SK-N-SH treated with all-trans-retinoic acid at 6 μM for 48 hours (cell line): ENCODE data around the gene USP6NL.

ENCODE experiments used
- ATAC-seq: fragments of 200-7000 bp; cut with Tn5 transposase; 3 replicates; pipeline ENCODE4 v1.9.1; 2020; ENCODE audit warnings: mild to moderate bottlenecking, moderate library complexity
- ARNTL ChIP-seq: fragments of 450-650 bp; formaldehyde crosslinking; IDR thresholded peaks from 2 replicates; pipeline ENCODE4 v1.5.0; 2020; ENCODE audit warnings: low read depth, mild to moderate bottlenecking, moderate library complexity, borderline replicate concordance
- BACH2 ChIP-seq: fragments of 250-450 bp; sonication (Bioruptor Pico); IDR thresholded peaks from 2 replicates; pipeline ENCODE4 v1.9.0; 2021; ENCODE audit warnings: mild to moderate bottlenecking, borderline replicate concordance
- CSDC2 ChIP-seq: fragments of 250-450 bp; sonication (Bioruptor Pico); IDR thresholded peaks from 2 replicates; pipeline ENCODE4 v1.5.0; 2020; ENCODE audit warnings: mild to moderate bottlenecking, moderate library complexity
- ESRRG ChIP-seq: fragments of 250-450 bp; sonication (Bioruptor Pico); IDR thresholded peaks from 2 replicates; pipeline ENCODE4 v1.6.1; 2021; ENCODE audit warnings: mild to moderate bottlenecking
- GLIS3 ChIP-seq: fragments of 250-450 bp; sonication (Bioruptor Pico); IDR thresholded peaks from 2 replicates; pipeline ENCODE4 v1.5.0; 2020; ENCODE audit warnings: mild to moderate bottlenecking, moderate library complexity
- ISL1 ChIP-seq: fragments of 250-450 bp; sonication (Bioruptor Pico); IDR thresholded peaks from 2 replicates; pipeline ENCODE4 v2.1.2; 2022; ENCODE audit warnings: mild to moderate bottlenecking, moderate library complexity
- OSR1 ChIP-seq: fragments of 250-450 bp; sonication (Bioruptor Pico); IDR thresholded peaks from 2 replicates; pipeline ENCODE4 v1.8.0; 2022; ENCODE audit warnings: moderate library complexity, mild to moderate bottlenecking, inconsistent platforms
- PPARA ChIP-seq: fragments of 250-450 bp; sonication (Bioruptor Pico); IDR thresholded peaks from 2 replicates; pipeline ENCODE4 v1.5.0; 2020; ENCODE audit warnings: mild to moderate bottlenecking, borderline replicate concordance
- RARB ChIP-seq: fragments of 250-450 bp; sonication (Bioruptor Pico); IDR thresholded peaks from 2 replicates; pipeline ENCODE4 v1.8.0; 2021; ENCODE audit warnings: mild to moderate bottlenecking, moderate library complexity
- SNAI2 ChIP-seq: fragments of 250-450 bp; sonication (Bioruptor Pico); IDR thresholded peaks from 2 replicates; pipeline ENCODE4 v1.5.0; 2020; ENCODE audit warnings: mild to moderate bottlenecking, moderate library complexity
- TCF4 ChIP-seq: fragments of 250-450 bp; sonication (Bioruptor Pico); IDR thresholded peaks from 2 replicates; pipeline ENCODE4 v1.8.0; 2021; ENCODE audit warnings: mild to moderate bottlenecking, moderate library complexity, borderline replicate concordance
- TOX ChIP-seq: fragments of 250-450 bp; sonication (Bioruptor Pico); IDR thresholded peaks from 2 replicates; pipeline ENCODE4 v1.8.0; 2021; ENCODE audit warnings: mild to moderate bottlenecking, moderate library complexity, borderline replicate concordance
- ZC3H10 ChIP-seq: fragments of 250-450 bp; sonication (Bioruptor Pico); IDR thresholded peaks from 2 replicates; pipeline ENCODE4 v1.5.1; 2021; ENCODE audit warnings: mild to moderate bottlenecking, moderate library complexity
- ZFP3 ChIP-seq: fragments of 250-450 bp; sonication (Bioruptor Pico); IDR thresholded peaks from 2 replicates; pipeline ENCODE4 v1.5.0; 2020; ENCODE audit warnings: mild to moderate bottlenecking, moderate library complexity
- ZFP30 ChIP-seq: fragments of 450-650 bp; formaldehyde crosslinking; IDR thresholded peaks from 2 replicates; pipeline ENCODE4 v1.5.0; 2022; ENCODE audit warnings: mild to moderate bottlenecking, moderate library complexity
- ZNF565 ChIP-seq: fragments of 450-650 bp; formaldehyde crosslinking; conservative IDR thresholded peaks from 2 replicates; pipeline ENCODE4 v1.5.0; 2020; ENCODE audit warnings: low read depth, mild to moderate bottlenecking, moderate library complexity
- ZNF70 ChIP-seq: fragments of 450-650 bp; formaldehyde crosslinking; IDR thresholded peaks from 2 replicates; pipeline ENCODE4 v1.5.0; 2020; ENCODE audit warnings: mild to moderate bottlenecking, moderate library complexity
- ZNF8 ChIP-seq: fragments of 450-650 bp; formaldehyde crosslinking; IDR thresholded peaks from 2 replicates; pipeline ENCODE4 v1.5.0; 2020; ENCODE audit warnings: mild to moderate bottlenecking, moderate library complexity
- TF ChIP-seq, protein P1 (sequence below): fragments of 250-450 bp; sonication (Bioruptor Pico); IDR thresholded peaks from 2 replicates; pipeline ENCODE4 v1.5.1; 2021; ENCODE audit warnings: mild to moderate bottlenecking, moderate library complexity
- TF ChIP-seq, protein P2 (sequence below): fragments of 250-450 bp; sonication (Bioruptor Pico); IDR thresholded peaks from 2 replicates; pipeline ENCODE4 v1.8.0; 2021; ENCODE audit warnings: low read depth, mild to moderate bottlenecking, moderate library complexity, borderline replicate concordance
- TF ChIP-seq, protein P3 (sequence below): fragments of 250-450 bp; sonication (Bioruptor Pico); IDR thresholded peaks from 2 replicates; pipeline ENCODE4 v1.8.0; 2020; ENCODE audit warnings: mild to moderate bottlenecking, moderate library complexity, borderline replicate concordance
- TF ChIP-seq, protein P4 (sequence below): fragments of 250-450 bp; sonication (Bioruptor Pico); IDR thresholded peaks from 2 replicates; pipeline ENCODE4 v1.5.0; 2020; ENCODE audit warnings: mild to moderate bottlenecking, moderate library complexity

USP6NL gene

DNA sequence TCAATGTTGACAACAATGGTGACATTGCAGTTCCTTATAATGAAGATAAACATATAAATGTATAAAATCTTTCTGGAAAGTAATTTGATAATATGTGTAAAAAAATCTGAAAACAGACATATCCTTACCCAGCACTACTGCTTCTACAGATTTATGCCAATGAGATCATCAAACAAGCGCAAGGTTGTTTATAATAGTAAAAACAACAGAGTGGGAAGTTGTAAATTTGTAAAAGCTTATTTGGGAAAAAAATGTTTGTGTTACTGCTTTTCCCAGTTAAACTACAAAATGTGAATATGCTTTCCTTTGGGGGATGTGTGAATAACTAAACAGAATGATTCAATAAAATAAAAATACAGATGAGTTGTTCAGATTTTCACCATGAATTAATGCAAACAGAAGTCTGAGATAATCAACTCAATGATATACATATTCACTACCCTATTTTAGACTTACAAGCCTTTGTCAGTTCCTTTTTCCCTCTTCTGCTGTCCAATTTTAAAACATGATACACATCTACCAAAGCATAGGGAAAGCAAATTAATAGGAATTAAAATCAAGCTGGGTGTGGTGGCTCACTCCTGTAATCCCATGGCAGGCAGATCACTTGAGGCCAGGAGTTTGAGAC lies 82.1 kb downstream of the USP6NL start:
- ATAC-seq = no peak

DNA sequence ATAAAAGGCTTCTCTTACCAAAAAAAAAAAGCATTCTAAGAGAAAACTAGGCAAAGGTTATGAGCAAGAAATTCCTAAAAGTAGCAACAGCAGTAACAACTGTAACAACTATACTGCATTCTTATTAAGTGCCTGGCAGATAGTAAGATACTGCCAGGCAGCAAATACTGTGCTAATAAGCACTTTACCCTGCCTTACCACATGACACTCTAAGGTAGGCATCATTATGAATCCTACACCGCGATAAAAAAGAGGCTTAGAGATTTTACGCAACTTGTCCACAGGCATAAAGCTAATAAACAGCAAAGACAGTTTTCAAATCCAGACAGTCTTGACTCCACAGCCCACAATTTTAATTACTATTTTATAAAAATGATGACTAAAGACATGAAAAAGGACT lies 83.2 kb downstream of the USP6NL start:
- TF ChIP-seq, protein P1, sequence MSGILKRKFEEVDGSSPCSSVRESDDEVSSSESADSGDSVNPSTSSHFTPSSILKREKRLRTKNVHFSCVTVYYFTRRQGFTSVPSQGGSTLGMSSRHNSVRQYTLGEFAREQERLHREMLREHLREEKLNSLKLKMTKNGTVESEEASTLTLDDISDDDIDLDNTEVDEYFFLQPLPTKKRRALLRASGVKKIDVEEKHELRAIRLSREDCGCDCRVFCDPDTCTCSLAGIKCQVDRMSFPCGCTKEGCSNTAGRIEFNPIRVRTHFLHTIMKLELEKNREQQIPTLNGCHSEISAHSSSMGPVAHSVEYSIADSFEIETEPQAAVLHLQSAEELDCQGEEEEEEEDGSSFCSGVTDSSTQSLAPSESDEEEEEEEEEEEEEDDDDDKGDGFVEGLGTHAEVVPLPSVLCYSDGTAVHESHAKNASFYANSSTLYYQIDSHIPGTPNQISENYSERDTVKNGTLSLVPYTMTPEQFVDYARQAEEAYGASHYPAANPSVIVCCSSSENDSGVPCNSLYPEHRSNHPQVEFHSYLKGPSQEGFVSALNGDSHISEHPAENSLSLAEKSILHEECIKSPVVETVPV (CRISPR knock-in tag) = no peak
- TF ChIP-seq GLIS3 (CRISPR knock-in tag) = no peak
- TF ChIP-seq, protein P2, sequence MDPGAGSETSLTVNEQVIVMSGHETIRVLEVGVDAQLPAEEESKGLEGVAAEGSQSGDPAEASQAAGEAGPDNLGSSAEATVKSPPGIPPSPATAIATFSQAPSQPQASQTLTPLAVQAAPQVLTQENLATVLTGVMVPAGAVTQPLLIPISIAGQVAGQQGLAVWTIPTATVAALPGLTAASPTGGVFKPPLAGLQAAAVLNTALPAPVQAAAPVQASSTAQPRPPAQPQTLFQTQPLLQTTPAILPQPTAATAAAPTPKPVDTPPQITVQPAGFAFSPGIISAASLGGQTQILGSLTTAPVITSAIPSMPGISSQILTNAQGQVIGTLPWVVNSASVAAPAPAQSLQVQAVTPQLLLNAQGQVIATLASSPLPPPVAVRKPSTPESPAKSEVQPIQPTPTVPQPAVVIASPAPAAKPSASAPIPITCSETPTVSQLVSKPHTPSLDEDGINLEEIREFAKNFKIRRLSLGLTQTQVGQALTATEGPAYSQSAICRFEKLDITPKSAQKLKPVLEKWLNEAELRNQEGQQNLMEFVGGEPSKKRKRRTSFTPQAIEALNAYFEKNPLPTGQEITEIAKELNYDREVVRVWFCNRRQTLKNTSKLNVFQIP = no peak
- TF ChIP-seq ARNTL (CRISPR knock-in tag) = no peak
- no peak for TF ChIP-seq BACH2 (CRISPR knock-in tag)
- TF ChIP-seq PPARA (CRISPR knock-in tag) = no peak
- TF ChIP-seq, protein P3, sequence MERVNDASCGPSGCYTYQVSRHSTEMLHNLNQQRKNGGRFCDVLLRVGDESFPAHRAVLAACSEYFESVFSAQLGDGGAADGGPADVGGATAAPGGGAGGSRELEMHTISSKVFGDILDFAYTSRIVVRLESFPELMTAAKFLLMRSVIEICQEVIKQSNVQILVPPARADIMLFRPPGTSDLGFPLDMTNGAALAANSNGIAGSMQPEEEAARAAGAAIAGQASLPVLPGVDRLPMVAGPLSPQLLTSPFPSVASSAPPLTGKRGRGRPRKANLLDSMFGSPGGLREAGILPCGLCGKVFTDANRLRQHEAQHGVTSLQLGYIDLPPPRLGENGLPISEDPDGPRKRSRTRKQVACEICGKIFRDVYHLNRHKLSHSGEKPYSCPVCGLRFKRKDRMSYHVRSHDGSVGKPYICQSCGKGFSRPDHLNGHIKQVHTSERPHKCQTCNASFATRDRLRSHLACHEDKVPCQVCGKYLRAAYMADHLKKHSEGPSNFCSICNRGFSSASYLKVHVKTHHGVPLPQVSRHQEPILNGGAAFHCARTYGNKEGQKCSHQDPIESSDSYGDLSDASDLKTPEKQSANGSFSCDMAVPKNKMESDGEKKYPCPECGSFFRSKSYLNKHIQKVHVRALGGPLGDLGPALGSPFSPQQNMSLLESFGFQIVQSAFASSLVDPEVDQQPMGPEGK (CRISPR knock-in tag) = no peak
- TF ChIP-seq ZNF565 (CRISPR knock-in tag) = no peak
- TF ChIP-seq ESRRG (CRISPR knock-in tag) = no peak
- TF ChIP-seq SNAI2 (CRISPR knock-in tag) = no peak
- TF ChIP-seq, protein P4, sequence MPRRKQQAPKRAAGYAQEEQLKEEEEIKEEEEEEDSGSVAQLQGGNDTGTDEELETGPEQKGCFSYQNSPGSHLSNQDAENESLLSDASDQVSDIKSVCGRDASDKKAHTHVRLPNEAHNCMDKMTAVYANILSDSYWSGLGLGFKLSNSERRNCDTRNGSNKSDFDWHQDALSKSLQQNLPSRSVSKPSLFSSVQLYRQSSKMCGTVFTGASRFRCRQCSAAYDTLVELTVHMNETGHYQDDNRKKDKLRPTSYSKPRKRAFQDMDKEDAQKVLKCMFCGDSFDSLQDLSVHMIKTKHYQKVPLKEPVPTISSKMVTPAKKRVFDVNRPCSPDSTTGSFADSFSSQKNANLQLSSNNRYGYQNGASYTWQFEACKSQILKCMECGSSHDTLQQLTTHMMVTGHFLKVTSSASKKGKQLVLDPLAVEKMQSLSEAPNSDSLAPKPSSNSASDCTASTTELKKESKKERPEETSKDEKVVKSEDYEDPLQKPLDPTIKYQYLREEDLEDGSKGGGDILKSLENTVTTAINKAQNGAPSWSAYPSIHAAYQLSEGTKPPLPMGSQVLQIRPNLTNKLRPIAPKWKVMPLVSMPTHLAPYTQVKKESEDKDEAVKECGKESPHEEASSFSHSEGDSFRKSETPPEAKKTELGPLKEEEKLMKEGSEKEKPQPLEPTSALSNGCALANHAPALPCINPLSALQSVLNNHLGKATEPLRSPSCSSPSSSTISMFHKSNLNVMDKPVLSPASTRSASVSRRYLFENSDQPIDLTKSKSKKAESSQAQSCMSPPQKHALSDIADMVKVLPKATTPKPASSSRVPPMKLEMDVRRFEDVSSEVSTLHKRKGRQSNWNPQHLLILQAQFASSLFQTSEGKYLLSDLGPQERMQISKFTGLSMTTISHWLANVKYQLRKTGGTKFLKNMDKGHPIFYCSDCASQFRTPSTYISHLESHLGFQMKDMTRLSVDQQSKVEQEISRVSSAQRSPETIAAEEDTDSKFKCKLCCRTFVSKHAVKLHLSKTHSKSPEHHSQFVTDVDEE = no peak
- TF ChIP-seq ZFP3 (CRISPR knock-in tag) = no peak
- no peak for TF ChIP-seq CSDC2 (CRISPR knock-in tag)
- TF ChIP-seq ISL1 = no peak
- no peak for TF ChIP-seq ZC3H10 (CRISPR knock-in tag)
- no peak for TF ChIP-seq RARB (CRISPR knock-in tag)
- 0 out of 3 replicates have a peak, but pooled peaks have one; percentile 40 for ATAC-seq

More for the DNA sequence above, 82.1 kb downstream of the USP6NL start:
- TF ChIP-seq ZNF8 (CRISPR knock-in tag) = no peak
- no peak for TF ChIP-seq ARNTL (CRISPR knock-in tag)
- no peak for TF ChIP-seq ZNF70 (CRISPR knock-in tag)
- no peak for TF ChIP-seq CSDC2 (CRISPR knock-in tag)
- TF ChIP-seq, protein P1 (CRISPR knock-in tag) = no peak
- no peak for TF ChIP-seq GLIS3 (CRISPR knock-in tag)
- TF ChIP-seq, protein P2 = no peak
- TF ChIP-seq TOX (CRISPR knock-in tag) = no peak
- TF ChIP-seq RARB (CRISPR knock-in tag) = no peak
- TF ChIP-seq SNAI2 (CRISPR knock-in tag) = no peak
- no peak for TF ChIP-seq ZFP30 (CRISPR knock-in tag)
- no peak for TF ChIP-seq PPARA (CRISPR knock-in tag)
- no peak for TF ChIP-seq ESRRG (CRISPR knock-in tag)
- TF ChIP-seq BACH2 (CRISPR knock-in tag) = no peak
- TF ChIP-seq OSR1 = no peak
- TF ChIP-seq, protein P3 (CRISPR knock-in tag) = no peak
- TF ChIP-seq ISL1 = no peak
- no peak for TF ChIP-seq TCF4 (CRISPR knock-in tag)
- no peak for TF ChIP-seq ZC3H10 (CRISPR knock-in tag)
